WERI-Rb-1 (cell line): ENCODE data around the gene GATA6.

Source experiments
- DNase-seq: peaks from one replicate; pipeline ENCODE4 v3.0.0-alpha.2; 2020
- H3K27ac ChIP-seq: fragments of 250-450 bp; sonication (Bioruptor Pico); 2 replicates; pipeline ENCODE4 v1.5.1; 2020; ENCODE audit warnings: mild to moderate bottlenecking, moderate library complexity
- H3K27me3 ChIP-seq: fragments of 250-450 bp; sonication (Bioruptor Pico); 2 replicates; pipeline ENCODE4 v1.5.1; 2021; ENCODE audit warnings: mild to moderate bottlenecking, low read depth, moderate library complexity; ENCODE audit not compliant: insufficient read depth, severe bottlenecking
- H3K36me3 ChIP-seq: fragments of 250-450 bp; sonication (Bioruptor Pico); 2 replicates; pipeline ENCODE4 v1.5.1; 2020; ENCODE audit warnings: mild to moderate bottlenecking, moderate library complexity
- H3K4me3 ChIP-seq: 2 replicates; pipeline ENCODE4 v1.5.1; 2011; ENCODE audit warnings: low read depth, mild to moderate bottlenecking, control low read depth, low read length
- H3K9me3 ChIP-seq: fragments of 250-450 bp; sonication (Bioruptor Pico); 2 replicates; pipeline ENCODE4 v1.5.1; 2021; ENCODE audit warnings: mild to moderate bottlenecking, moderate library complexity; ENCODE audit not compliant: severe bottlenecking
- CTCF ChIP-seq: IDR thresholded peaks from 2 replicates; pipeline ENCODE4 v1.5.1; 2011; ENCODE audit warnings: low read depth, mild to moderate bottlenecking, control low read depth, inconsistent platforms, low read length

The GATA6 gene

GRCh38 chr18:22132763-22133162 is 36.6 kb upstream of the GATA6 start:
- no peak for DNase-seq
- no peak for TF ChIP-seq CTCF
- no peaks in the 10 kb centered on the region for H3K9me3 ChIP-seq
- no peaks in the 10 kb centered on the region for H3K36me3 ChIP-seq
- no peak overlapping the region for H3K4me3 ChIP-seq
- H3K27me3 ChIP-seq, result peaks cover 34% of the 10 kb centered on the region
- H3K27ac ChIP-seq, result no peak overlapping the region

GRCh38 chr18:22136395-22136794 is 33.0 kb upstream of the GATA6 start:
- Histone ChIP-seq H3K27ac (no peak overlapping the region), H3K4me3 (no peak overlapping the region), H3K27me3 (peaks cover 46% of the 10 kb centered on the region), H3K36me3 (no peaks in the 10 kb centered on the region), H3K9me3 (no peaks in the 10 kb centered on the region)
- no peak for TF ChIP-seq CTCF
- DNase-seq, result no peak

GRCh38 chr18:22141211-22141610 is 28.2 kb upstream of the GATA6 start:
- DNase-seq, result no peak
- TF ChIP-seq CTCF, result no peak
- Histone ChIP-seq H3K27ac (no peak overlapping the region), H3K9me3 (no peaks in the 10 kb centered on the region), H3K27me3 (peaks cover 71% of the 10 kb centered on the region), H3K36me3 (no peaks in the 10 kb centered on the region), H3K4me3 (no peak overlapping the region)

DNA sequence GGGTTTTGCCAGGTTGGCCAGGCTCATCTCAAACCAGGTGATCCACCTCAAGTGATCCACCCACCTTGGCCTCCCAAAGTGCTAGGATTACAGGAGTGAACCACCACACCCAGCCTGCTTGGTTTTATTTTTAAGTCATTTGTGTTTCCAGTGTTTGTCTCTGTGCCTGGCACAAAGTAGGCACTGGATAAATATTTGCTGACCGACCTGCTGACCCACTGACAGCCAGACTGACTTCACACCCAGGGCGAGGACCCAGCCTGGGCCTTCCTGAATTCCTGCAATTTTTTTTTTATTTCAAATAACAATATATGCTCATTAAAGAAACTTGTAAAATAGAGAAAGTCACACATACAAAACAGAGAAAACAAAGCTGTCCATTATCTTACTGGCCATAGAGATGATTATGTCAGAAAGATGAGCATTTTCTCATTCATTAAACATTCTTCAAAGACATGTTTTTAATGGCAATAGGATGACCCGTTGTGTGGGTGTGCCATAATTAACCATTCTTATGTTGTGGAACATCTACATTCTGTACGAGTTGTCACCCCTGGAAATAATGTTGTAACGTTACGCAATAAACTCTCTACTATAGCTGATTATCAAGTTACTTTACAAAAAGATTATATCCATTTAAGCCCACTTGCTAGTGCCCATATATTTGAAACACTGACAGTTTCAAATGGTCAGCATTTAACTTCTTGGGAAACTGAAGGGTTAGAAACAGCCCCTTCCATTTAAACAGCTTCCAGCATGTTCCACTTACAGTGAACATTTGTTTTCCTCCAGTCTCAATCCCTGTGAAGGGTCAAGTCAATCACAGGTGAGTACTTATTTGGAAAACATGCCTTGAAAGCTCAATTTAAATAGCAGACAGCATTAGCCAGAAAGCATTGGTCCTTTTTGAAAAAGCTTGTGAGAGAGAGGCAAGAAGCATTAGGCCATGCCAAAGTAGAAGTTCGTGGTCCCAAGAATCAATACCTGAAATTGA is 25.7 kb upstream of the GATA6 start:
- TF ChIP-seq CTCF, result no peak
- Histone ChIP-seq H3K27me3 (peaks cover 85% of the 10 kb centered on the region), H3K36me3 (no peaks in the 10 kb centered on the region), H3K9me3 (no peaks in the 10 kb centered on the region), H3K27ac (no peak overlapping the region), H3K4me3 (no peak overlapping the region)
- no peak for DNase-seq

- no peaks in the 10 kb centered on the region for H3K36me3 ChIP-seq
- DNase-seq, result no peak
- no peaks in the 10 kb centered on the region for H3K9me3 ChIP-seq
- H3K27me3 ChIP-seq, result peaks cover 88% of the 10 kb centered on the region
- no peak overlapping the region for H3K4me3 ChIP-seq
- TF ChIP-seq CTCF, result no peak
- H3K27ac ChIP-seq, result no peak overlapping the region
These were observed 24.2 kb upstream of the GATA6 start for GRCh38 chr18:22145160-22145559.
